GM21737 (cell line): Measurements from ENCODE around the gene TBL2.
"Not testable (repeated sequence)": the region's sequence is repeated elsewhere in the genome, so short reads cannot be mapped to it uniquely, and the experiment has no call there.

Source experiments
- ATAC-seq: cut with Tn5 transposase; IDR thresholded peaks from one replicate; pipeline ENCODE4 v1.9.1; 2021; ENCODE audit warnings: mild to moderate bottlenecking, moderate library complexity; ENCODE audit not compliant: unreplicated experiment

TBL2 gene

DNA sequence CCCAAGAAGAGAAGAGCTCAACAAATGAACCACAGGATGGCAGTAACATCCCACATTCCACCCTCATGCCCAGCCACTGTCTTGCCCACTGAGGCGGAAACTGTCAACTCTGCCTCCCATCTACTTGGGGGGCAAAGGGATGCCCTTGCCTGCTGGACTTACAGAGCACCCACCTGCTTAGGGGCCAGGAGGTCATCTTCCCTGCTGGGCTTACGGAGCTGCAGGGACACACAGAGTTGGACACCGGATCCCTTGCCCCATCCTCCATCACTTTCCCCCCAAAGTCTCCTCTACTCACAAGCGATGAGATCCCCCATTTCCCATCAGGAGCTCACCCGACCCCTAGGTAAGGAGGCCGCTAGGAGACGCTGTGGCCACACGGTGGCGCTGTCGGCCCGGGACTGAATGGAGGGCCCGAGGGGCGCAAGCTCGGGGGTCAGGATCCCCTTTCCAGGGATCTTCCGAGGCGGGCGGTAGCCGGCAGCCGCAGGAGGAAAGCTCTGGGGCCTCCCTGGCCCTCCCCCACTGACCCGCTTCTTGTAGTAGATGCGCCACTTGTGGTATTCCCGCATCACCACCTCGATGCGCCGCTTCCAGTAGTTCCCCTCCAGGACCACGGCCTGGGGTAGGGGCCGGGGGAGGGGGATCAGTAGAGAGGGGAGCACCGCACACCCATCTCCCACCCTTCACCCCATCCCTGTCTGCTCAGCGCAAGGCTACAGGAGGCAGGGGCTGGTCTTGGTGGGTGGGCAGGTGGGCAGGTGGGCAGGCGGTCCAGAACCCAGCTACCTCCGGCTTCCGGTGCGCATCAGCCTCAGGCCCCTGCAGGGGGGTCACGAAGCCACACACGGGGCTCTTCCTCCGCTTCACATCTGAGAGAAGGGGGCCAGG lies 28.7 kb upstream of the TBL2 start:
- no peak for ATAC-seq

DNA sequence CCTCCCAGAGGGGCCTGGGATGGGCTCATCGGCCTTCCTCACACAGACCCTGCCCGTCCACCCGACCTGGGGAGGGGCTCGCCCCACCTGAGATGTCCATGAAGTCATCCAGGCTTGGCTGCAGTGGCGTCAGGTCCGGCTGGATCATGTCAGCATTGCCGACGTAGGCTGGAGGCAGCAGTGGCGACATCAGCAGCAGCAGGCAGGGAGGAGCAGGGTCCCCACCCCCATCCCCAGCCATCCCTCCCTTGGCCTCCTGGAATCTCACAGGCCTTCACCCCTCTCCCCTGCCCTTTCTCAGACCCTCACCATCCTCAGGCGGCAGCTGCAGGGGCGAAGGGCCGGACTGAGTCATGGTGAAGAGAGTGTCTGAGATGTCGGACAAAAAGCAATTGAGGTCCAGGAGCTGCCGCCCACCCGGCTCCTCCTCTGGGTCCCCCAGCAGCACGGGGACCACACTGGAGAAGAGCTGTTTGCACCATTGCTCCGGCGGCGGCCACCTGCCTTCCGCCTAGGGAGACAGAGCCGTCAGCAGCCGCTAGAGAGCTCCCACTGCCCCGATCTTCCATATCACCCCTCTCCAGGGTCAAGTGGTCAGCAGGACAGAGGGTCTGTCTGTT lies 27.3 kb upstream of the TBL2 start:
- ATAC-seq, result no peak

DNA sequence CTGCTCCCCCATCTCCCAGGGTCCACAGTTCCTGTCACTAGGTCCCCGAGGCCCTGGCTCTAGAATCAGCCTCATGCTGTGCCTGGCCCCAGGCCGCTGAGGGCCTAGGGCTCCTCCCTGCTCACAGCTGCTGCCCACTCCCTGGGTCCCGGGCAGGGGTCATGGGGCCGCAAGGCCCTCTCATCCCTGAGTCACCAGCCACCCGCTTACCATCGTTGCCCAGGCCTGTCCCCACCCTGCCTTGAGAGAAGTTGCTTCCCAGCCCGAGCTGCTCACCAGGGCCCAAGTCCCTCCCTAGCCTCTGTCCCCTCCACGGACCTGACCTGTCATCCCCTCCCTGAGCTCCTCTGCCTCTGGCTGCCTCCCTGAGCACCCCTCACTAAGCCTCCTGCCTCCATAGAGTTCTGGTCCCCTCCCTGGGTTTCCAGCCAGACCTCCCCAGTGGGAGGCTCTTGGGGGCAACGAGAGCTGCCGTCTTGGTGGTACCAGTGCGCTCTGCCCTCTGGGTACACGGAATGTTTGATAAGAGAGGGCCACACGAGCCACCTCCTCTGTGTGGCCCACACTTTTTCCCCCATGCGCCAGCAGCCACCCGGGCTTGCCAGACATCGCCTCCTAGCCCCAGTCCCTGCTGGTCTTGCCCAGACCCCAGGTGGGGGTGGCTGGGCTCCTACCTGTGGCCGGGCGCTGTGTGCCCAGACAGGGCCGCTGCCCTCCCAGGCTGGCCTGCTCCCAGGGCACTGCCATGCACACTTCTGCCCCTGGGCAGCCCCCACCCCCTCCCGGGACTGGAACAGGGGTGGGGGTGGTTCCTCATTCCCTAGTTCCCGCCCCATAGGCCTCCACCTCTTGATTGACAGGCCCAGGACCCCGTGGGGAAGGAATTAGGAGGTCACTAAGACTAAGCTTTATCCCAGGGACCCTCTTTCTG lies 24.6 kb upstream of the TBL2 start:
- no peak for ATAC-seq

DNA sequence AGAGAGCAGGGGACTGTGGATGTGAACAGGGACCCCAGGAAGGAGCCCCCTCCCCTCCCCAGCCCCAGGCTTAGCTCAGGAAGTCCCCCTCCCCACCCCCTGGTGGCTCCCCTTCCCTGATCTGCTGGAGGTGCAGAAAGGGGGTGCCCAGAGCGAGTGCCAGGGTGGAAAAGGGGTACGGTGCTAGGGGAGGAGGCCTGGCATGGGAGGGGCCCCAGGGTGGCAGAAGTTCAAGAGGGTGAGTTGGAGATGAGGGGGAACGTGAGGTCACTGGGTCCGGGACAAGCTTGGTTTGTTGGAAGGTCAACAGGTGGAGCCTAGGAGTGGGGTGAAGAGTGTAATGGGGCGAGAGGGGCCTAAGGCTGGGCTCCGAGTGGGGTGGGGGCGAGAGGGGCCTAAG lies 21.5 kb upstream of the TBL2 start:
- no peak for ATAC-seq

DNA sequence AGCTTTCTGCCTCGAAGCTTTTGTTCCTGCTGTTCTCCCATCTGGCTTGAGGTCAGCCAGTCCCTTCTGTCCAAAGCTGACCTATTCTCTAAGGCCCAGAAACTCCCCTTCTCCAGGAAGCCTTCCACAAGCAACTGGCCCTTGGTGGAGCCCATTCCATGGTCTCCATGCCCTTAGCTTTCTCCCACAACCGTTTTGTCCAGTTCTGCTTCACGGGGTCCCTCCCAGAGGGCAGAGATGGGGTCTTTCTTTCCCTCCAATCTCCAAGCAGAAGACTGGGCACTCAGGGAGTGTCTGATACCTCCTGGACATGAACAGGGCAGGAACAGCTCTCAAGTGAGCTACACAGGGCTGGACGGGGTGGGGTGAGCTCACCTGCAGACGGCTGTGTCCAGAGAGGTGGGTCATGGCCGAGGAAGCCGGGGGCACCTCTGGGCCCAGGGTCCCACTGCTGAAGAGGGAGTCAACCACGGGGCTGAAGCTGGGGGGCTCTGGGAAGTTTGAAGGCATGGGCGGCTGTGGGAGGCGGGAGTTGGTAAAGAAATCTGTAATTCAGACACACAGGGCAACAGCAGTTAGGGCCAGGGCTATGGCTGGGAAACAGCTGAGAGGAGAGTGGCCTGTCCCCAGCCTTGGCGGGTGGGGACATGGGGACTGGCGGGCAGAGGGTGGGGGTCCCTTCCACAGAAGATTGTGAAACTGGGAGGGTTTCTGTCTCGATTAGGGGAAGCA lies 20.9 kb upstream of the TBL2 start:
- ATAC-seq, result no peak

DNA sequence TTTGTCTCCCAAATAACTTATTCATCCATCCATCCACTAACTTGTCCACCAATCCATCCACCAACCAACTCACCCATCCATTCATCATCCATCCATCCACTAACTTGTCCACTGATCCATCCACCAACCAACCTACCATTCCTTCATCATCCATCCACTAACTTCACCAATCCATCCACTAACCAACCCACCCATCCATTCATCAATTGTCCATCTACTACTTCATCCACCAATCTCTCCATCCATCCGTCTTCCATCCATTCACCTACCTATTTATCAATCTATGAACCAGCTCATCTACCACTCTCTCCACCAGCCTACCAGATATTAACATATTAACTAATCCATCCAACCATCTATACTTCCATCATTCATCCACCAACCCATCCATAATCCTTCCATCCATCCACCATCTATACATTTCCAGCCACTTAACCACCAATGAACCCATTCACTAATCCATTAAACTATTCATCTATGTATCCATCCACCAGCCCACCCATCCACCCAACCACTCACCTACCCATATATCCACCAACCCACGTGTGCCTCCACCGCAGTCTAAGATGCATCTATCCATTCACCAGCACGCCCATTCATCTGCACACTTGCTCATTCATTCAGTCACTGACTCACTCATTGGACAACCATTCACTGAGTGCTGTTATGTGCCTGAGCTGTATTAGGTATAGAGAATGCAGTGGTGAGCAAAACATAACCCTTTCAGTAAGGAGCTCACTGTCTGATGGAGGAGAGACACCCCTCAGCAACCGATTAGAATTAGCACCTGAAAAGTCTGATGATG lies 19.8 kb upstream of the TBL2 start:
- ATAC-seq, result no peak

DNA sequence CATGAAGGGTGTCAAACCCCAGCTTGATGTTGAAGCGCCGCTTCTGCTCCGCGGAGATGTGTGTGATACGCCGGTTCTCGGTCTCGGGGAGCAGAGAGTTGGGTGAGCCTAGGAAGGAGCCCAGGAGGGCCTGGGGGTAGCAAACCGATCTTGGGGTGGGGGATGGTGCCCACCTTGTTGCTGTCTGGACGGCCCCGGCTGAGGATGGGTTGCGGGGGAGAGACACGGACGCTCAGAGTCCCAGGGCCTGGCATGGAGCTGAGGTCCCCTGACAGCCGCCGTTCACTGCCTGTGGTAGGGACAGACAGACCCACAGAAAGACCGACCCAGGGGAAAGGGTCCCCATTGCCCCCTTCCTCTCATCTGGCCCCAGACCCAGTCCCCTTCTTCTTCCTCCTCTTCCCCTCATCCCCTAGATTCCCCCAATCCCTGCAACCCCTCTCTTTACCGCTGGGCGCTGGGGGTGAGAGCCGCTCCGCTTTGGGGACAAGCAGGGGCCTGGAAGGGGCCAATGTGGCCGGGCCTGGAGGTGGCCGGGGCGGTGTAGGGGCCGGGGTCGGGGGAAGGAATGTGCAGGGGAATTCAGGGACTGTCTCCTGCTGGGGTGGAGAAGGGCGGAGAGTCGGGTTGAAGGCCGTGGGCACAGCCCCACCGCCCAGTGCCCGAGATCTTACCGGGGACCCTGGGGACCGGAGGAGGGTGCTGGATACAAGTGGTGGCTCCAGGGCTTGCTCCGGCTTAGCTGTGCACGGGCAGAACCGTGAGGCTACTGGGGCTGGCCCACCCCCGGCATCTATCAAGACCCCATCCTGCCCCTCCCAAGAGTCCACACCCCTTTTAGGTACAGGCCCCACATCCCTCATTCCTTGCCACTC lies 18.0 kb upstream of the TBL2 start:
- no peak for ATAC-seq

DNA sequence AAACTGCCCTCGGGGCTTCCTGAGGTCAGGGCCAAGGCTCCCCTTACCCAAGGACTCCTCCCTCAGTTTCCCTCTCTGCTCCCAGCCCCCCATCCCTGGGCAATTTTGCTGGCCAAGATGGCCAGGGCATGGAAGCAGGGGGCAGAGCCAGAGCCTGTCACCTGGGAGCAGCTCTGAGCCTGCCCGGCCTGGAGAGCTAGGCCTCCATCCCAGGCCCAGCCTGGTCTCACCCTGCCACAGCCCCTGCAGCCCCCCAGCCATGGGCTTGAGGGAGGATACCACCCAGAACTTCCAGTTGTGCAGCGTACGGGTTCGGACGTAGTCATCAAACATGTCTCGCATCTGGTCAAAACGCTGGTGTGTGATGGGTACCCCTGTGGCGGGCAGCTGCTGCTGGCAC lies 17.0 kb upstream of the TBL2 start:
- ATAC-seq, result no peak

DNA sequence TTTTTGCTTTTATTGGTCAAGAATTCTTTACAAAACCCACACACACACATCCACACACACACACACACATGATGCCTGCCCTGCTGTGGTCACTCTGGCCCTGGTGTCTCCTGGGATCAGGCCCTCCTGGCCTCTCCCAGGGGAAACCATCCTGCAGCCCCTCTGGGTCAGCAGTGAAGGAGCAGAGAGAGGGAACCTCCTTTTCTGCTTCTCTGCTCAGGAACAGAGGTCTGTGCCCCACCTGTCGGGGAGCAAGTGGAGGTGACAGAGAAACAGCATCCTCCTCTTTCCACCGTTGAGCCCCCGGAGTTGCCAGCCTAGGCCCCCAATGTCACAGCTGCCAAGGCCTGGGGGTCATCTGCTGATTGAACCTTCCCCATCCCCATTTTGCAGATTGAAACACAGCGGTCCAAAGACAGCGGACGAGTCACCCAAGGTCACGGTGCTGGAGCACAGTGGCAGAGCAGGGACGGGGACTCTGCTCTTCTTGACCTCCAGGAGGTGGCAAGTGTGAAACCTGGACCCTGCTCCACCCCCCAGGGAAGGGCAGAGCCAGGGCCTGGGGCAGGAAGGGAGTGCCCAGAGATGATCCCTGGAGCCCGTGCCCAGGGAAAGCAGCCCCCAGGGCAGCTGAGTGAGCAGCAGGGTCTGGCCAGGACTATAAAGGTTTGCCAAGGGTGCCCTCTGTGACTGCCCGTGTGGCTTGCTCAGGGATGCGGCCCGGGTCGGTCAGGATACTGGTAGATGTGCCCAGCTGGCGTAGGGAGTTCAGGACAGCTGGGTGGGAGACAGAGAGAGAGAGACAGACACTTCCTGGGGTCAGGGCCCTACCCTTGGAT lies 15.0 kb upstream of the TBL2 start:
- ATAC-seq, result no peak

DNA sequence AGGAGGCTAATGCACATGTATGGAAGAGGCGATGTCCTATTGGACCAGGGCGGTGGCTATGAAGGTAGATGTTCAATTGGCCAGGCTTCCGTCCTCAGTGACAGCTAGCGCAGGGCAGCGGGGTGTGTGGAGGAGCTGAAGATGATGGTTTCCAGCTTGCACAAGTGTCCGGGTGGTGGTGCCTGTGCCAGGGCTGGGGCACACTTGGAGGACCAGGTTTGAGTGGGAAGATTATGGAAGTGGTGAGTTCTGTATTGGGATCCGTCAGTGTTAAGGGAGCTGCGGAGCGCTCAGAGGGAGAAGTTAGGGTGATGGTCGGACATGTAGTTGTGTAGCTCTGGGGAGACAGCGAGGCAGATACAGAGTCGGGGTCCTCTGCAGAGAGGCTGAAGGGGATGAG lies 8.5 kb upstream of the TBL2 start:
- no peak for ATAC-seq

DNA sequence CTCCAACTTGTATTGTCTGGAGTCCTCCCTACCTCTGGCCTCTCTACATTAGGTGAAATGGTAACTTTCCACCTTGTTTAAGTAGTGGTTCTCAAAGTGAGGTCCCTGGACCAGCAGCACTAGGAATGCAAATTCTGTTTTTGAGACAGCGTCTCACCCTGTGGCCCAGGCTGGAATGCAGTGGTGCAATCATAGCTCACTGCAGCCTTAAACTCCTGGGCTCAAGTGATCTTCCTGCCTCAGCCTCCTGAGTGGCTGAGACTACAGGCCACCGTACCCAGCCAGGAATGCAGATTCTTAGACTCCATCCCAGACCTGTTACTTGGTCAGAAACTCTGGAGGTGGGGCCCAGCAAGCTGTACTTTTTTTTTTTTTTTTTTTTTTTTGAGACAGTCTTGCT lies 6.8 kb upstream of the TBL2 start:
- no peak for ATAC-seq

DNA sequence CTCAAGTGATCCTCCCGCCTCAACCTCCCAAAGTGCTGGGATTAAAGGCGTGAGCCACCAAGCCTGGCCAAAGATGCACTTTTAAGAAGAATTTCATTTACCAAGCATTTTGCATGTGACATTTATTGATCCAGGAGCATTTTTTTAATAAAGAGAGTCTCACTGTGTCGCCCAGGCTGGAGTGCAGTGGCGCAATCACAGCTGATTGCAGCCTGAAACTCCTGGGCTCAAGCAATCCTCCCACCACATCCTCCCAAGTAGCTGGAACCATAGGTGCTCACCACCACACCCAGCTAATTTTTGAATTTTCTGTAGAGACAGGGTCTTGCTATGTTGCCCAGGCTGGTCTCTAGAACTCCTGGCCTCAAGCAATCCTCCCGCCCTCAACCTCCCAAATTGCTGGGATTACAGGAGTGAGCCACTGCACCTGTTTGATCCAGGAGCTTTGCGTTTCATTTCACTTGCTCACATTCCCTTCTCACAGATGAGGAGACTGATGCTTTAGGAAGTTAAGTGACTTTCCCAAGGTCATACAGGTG lies 4.4 kb upstream of the TBL2 start:
- no peak for ATAC-seq

DNA sequence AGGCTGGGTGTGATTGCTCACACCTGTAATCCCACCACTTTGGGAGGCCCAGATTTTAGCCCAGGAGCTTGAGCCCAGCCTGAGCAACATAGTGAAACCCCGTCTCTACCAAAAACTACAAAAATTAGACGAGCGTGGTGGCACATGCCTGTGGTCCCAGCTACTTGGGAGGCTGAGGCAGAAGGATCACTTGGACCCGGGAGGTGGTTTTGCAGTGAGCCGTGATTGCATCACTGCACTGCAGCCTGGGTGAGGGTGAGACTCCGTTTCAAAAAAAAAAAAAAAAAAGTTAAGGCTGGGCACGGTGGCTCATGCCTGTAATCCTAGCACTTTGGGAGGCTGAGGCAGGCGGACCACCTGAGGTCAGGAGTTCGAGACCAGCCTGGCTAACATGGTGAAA lies 2.6 kb upstream of the TBL2 start:
- ATAC-seq, result not testable (repeated sequence)

DNA sequence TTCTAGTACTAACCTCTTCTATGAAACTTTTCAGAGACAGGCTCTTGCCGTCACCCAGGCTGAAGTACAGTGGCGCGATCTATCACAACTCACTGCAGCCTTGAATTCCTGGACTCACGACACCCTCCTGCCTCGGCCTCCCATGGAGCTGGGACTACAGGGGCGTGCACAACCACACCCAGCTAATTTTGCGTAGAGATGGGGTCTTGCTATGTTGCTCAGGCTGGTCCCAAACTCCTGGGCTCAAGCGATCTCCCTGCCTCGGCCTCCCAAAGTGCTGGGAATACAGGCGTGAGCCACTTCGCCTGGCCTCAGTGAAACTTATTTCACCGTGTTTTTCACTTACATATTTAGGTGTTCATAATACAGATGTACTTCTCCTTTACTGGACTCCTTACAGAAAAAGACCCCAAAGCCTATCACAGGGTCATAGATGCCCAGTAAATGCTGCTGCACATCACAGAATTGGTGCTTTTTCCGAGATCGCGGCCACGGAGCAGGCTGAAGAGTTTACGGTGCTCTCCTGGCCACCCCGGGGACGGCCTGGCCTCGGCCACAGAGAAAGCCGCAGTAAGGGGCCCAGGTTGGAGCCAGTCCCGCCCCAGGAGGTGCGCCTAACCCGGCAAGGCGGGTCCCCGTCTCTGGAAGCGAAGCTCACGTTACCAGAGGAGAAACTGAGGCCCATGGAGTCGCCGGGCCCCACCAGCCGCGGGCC lies 595 bp downstream of the TBL2 start:
- peak; percentile 12 for ATAC-seq

DNA sequence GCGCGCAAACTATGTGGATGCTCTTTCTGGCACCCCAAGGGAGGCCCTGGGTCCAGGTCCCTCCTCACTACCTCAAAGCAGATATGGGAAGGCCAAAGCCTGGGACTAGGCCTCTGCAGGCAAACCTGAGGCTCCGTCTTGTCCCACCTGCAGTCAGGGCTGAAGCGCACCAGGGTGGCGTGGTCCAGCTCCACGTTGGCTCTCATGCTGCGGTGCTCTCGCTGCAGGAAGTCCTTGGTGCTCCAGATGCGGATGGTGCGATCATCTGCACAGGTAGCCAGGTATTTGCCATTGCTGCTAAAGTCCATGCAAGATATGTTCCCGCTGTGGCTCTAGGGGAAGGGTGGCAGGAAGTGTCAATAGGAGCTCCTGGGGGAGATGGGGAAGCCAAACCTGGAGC lies 4.6 kb downstream of the TBL2 start:
- ATAC-seq, result no peak

DNA sequence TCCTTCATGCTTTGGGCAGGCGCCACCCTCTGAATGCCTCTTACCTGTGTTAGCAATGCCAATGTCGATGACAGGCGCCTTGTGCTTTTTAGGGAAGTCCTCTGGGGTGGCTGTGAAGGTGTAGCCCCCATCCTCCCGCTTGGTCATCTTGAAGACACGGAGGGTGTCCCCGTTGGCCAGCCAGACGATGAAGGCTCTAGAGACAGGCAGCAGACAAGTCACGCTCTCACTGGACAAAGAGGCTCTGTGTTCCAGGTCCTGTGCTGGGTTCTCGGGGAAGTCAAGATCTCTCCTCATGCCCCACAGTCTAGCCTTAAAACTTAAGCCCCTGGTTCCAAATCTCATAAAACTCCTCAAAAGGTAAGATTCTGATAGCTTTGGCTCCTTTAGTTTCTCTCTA lies 5.1 kb downstream of the TBL2 start:
- ATAC-seq, result no peak

DNA sequence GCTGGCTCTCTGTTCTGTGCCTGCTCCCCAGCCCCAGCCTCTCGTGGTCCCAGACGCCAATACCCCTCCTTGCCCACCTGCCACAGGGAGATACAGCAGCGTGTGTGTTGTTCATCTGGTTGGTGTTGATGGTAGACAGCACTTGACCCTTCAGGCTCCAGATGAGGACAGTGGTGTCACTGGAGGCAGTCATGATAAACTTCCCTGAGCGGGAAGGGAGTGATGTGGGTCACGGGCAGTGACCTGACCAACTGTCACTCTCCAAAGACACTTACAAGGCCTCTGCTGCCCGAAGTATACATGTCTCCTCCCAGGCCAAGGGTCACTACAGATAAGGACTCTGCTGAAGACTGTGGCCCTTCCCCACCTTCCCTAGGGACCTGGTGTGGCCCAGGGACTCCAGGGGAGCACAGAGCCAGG lies 5.6 kb downstream of the TBL2 start:
- ATAC-seq, result no peak
